K562 (cell line): ENCODE measurements around the gene ADGRB3. TPM values are rescaled to one million over a fixed set of nuclear protein-coding genes. Genes with fewer than 3 reads are reported as not detected.

Experiments used
- ATAC-seq: fragments of 200-7000 bp; cut with Tn5 transposase; 3 replicates; pipeline ENCODE4 v1.9.1; 2020; ENCODE audit warnings: moderate library complexity
- BruUV-seq: library from RNA; stranded (reverse); fragments of 400-500 nt; replicated peaks from 2 replicates; lab custom pipeline; 2021; lab: Mats Ljungman, UMichigan
- CTCF ChIA-PET: fragments of 300-600 bp; formaldehyde crosslinking; extraction: SDS; loops from one replicate; lab custom pipeline; 2021; ENCODE audit warnings: low intra/inter-chr PET ratio; lab: Yijun Ruan, JAX
- POLR2A ChIA-PET: fragments of 300-600, 350-650 bp; sonication (Branson Sonifier 250); formaldehyde crosslinking; extraction: SDS; loops from one replicate; lab custom pipeline; 2021; ENCODE audit warnings: antibody characterized with exemption, inconsistent platforms; lab: Yijun Ruan, JAX
- DNase-seq, 4 experiments: peaks; one replicate each; pipeline versions ENCODE4 v3.0.0 to v3.0.0-alpha.2; 2011 to 2018; ENCODE audit warnings: low spot score in 3 of 4, mixed read lengths in 3 of 4; ENCODE audit errors: extremely low read depth in 1 of 4
- FAIRE-seq: peaks from 2 replicates; lab custom pipeline; 2011; peaks lifted over from hg19 to GRCh38; lab: Jason Lieb, UNC
- H2AFZ ChIP-seq: 2 replicates; pipeline ENCODE4 v1.6.0; 2011; ENCODE audit warnings: low read depth, low read length, control low read depth, inconsistent platforms
- H3K27ac ChIP-seq: fragments of 200-600 bp; 3 replicates; pipeline ENCODE4 v1.8.0; 2011; ENCODE audit warnings: low read depth, mild to moderate bottlenecking, control low read depth, inconsistent platforms, low read length, moderate library complexity, mixed read lengths; ENCODE audit errors: extremely low read depth
- H3K27me3 ChIP-seq, 2 experiments: fragments of 300-600 bp in 1 of 2; 2 replicates in 1 of 2; 3 replicates in 1 of 2; pipeline versions ENCODE4 v1.6.0 to v1.8.0; 2011; ENCODE audit warnings: inconsistent platforms in 2 of 2, low read length in 2 of 2, mild to moderate bottlenecking in 1 of 2, mixed read lengths in 1 of 2, moderate library complexity in 1 of 2; ENCODE audit not compliant: control insufficient read depth in 2 of 2, insufficient read depth in 2 of 2
- H3K36me3 ChIP-seq: fragments of 300-600 bp; 3 replicates; pipeline ENCODE4 v1.8.0; 2011; ENCODE audit warnings: mild to moderate bottlenecking, low read length, inconsistent platforms; ENCODE audit not compliant: control insufficient read depth, insufficient read depth
- H3K4me1 ChIP-seq, 2 experiments: fragments of 200-600 bp in 1 of 2; replicated peaks in 1 of 2; 2 replicates in 1 of 2; 3 replicates in 1 of 2; pipeline versions ENCODE4 v1.5.1 to v1.8.0; 2011; ENCODE audit warnings: inconsistent platforms in 2 of 2, low read length in 2 of 2, mild to moderate bottlenecking in 1 of 2, mixed read lengths in 1 of 2, moderate library complexity in 1 of 2; ENCODE audit not compliant: control insufficient read depth in 2 of 2, insufficient read depth in 2 of 2
- H3K4me2 ChIP-seq: 2 replicates; pipeline ENCODE4 v1.6.1; 2011; ENCODE audit warnings: low read length, control low read depth, inconsistent platforms, mixed read lengths; ENCODE audit not compliant: insufficient read depth
- H3K4me3 ChIP-seq: fragments of 200-600 bp; sonication (generic), shearing (Covaris generic); 2 replicates; pipeline ENCODE4 v1.5.1; 2016; ENCODE audit warnings: control low read depth, inconsistent platforms
- H3K79me2 ChIP-seq: fragments of 200-600 bp; 3 replicates; pipeline ENCODE4 v1.8.0; 2011; ENCODE audit warnings: low read length, inconsistent platforms; ENCODE audit not compliant: control insufficient read depth, insufficient read depth
- H3K9ac ChIP-seq, 2 experiments: 2 replicates each; pipeline versions ENCODE4 v1.6.0 to v1.6.1; 2011; ENCODE audit warnings: low read depth in 2 of 2, low read length in 2 of 2, control low read depth in 1 of 2, inconsistent platforms in 1 of 2, mild to moderate bottlenecking in 1 of 2, mixed read lengths in 1 of 2; ENCODE audit not compliant: insufficient read depth in 1 of 2
- H3K9me1 ChIP-seq: one replicate; pipeline ENCODE4 v1.6.0; 2011; ENCODE audit warnings: inconsistent platforms, mild to moderate bottlenecking, low read length, moderate library complexity; ENCODE audit not compliant: control insufficient read depth, insufficient read depth
- H3K9me3 ChIP-seq: replicated peaks from 2 replicates; pipeline ENCODE4 v1.5.1; 2011; ENCODE audit warnings: low read depth, low read length, inconsistent platforms; ENCODE audit not compliant: control insufficient read depth, insufficient read depth
- H4K20me1 ChIP-seq: replicated peaks from 2 replicates; pipeline ENCODE4 v1.6.1; 2011; ENCODE audit warnings: low read length, inconsistent platforms, mixed read lengths; ENCODE audit not compliant: control insufficient read depth, insufficient read depth
- CC2D1A ChIP-seq: fragments of 450-650 bp; IDR thresholded peaks from 2 replicates; pipeline ENCODE4 v1.6.1; 2017; ENCODE audit warnings: mild to moderate bottlenecking
- ETV1 ChIP-seq: fragments of 450-650 bp; conservative IDR thresholded peaks from 2 replicates; pipeline ENCODE4 v1.6.1; 2016; ENCODE audit warnings: missing genetic modification characterization, control low read depth, low read depth, missing compliant biosample characterization
- HDAC2 ChIP-seq: fragments of 450-650 bp; IDR thresholded peaks from 2 replicates; pipeline ENCODE4 v1.6.1; 2016; ENCODE audit warnings: mild to moderate bottlenecking
- HLTF ChIP-seq: fragments of 450-650 bp; IDR thresholded peaks from 2 replicates; pipeline ENCODE4 v1.6.1; 2016
- KHSRP ChIP-seq: fragments of 450-650 bp; IDR thresholded peaks from 2 replicates; pipeline ENCODE4 v1.6.1; 2017
- PRMT5 ChIP-seq: sonication (generic); formaldehyde crosslinking; IDR thresholded peaks from 2 replicates; pipeline ENCODE4 v1.5.0; 2020; ENCODE audit warnings: missing genetic modification reagents
- RAD21 ChIP-seq, 2 experiments: fragments of 250-450 bp in 1 of 2; fragments of 450-650 bp in 1 of 2; sonication (Bioruptor Pico) in 1 of 2; formaldehyde crosslinking in 1 of 2; IDR thresholded peaks in 1 of 2; conservative IDR thresholded peaks in 1 of 2; 2 replicates each; pipeline versions ENCODE4 v1.4.0 to v1.8.0; 2020 to 2022; ENCODE audit warnings: mild to moderate bottlenecking in 2 of 2, moderate library complexity in 1 of 2
- SMARCC2 ChIP-seq: fragments of 450-650 bp; IDR thresholded peaks from 2 replicates; pipeline ENCODE4 v1.6.1; 2017; ENCODE audit warnings: antibody characterized with exemption, moderate library complexity, mild to moderate bottlenecking, low read depth
- YY1 ChIP-seq, 3 experiments: IDR thresholded peaks; 2 replicates each; pipeline ENCODE4 v1.6.1; 2011; ENCODE audit warnings: low read length in 2 of 3, mild to moderate bottlenecking in 2 of 3, moderate library complexity in 2 of 3, borderline replicate concordance in 1 of 3, control low read depth in 1 of 3, low read depth in 1 of 3; ENCODE audit not compliant: insufficient read depth in 3 of 3, insufficient replicate concordance in 2 of 3, control insufficient read depth in 1 of 3, insufficient read length in 1 of 3; ENCODE audit errors: extremely low read depth in 1 of 3
- WGBS: fragments of 100-300 bp; shearing (Covaris generic); methylation state at CpG from one replicate; pipeline ENCODE4 v1.1.6; 2016; ENCODE audit warnings: low coverage, mixed read lengths; ENCODE audit not compliant: insufficient coverage; ENCODE audit errors: missing lambda C conversion rate; 5-methylcytosine and 5-hydroxymethylcytosine counted together
- in situ Hi-C: fragments of 300-500 bp; cut with MboI; formaldehyde crosslinking; loops from 4 replicates; pipeline ENCODE4 v1.15.0; 2018; ENCODE audit warnings: inconsistent platforms, mixed read lengths
- intact Hi-C: fragments of 100-400 bp; cut with micrococcal nuclease; formaldehyde crosslinking; loops from 2 replicates; pipeline ENCODE4 v1.14.2; 2022
- polyA plus RNA-seq, 8 experiments: library from polyadenylated mRNA; depleted of rRNA in 4 of 8; stranded (reverse) in 5 of 8; unstranded in 3 of 8; fragments of >200 nt; fragmentation: Nextera tagmentation in 2 of 8; fragmentation: Illumina TruSeq in 1 of 8; extraction: Ambion mirVana in 2 of 8; extraction: Trizol in 1 of 8; gene quantifications; 2 replicates each; pipeline versions ENCODE4 v1.2.1 to v1.2.3, GENCODE V29; 2011 to 2014; ENCODE audit warnings: inconsistent platforms in 1 of 8, missing spikeins in 1 of 8
- total RNA-seq, 7 experiments: library from RNA; depleted of rRNA in 6 of 7; stranded (reverse); fragments of >200 nt in 6 of 7; fragmentation: Illumina TruSeq in 2 of 7; extraction: Trizol in 2 of 7; gene quantifications; 2 replicates each; pipeline versions ENCODE4 v1.2.1 to v1.2.3, GENCODE V29; 2011 to 2021; ENCODE audit warnings: low replicate concordance in 1 of 7
- TF ChIP-seq, protein P1 (sequence below), 2 experiments: fragments of 450-650 bp in 1 of 2; sonication (generic) in 1 of 2; formaldehyde crosslinking; conservative IDR thresholded peaks; 2 replicates each; pipeline versions ENCODE4 v1.4.0 to v1.8.1; 2020 to 2022; ENCODE audit warnings: mild to moderate bottlenecking in 1 of 2, missing genetic modification reagents in 1 of 2
- TF ChIP-seq, protein P2 (sequence below): sonication (generic); formaldehyde crosslinking; IDR thresholded peaks from 2 replicates; pipeline ENCODE4 v1.4.0; 2020; ENCODE audit warnings: mild to moderate bottlenecking, missing genetic modification reagents

Gene ADGRB3
- total and polyA plus RNA-seq, 9 of the 15 experiments (the other 6 are each of a cell fraction or from before 2014, with no cell fraction given): 0.90 to 7.8 (median 2.4) TPM

DNA sequence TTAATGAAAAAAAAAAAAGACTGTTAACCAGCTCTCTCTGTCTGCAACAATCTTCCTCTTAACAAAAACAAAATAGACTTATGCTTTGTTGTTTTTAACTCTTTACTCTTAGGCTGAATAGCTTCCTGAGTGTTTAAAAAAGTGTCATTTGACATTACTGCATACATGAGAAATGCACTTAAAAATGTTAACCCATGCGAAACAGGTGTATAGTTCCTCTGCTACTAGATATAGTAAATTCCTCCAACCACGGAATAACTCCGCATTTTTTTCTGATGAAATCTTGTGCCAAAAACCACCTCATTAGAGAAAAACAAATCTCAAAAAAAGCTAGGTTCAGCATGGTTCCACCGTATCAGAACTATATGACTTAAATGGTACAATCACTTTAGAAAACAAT is 426.0 kb downstream of the ADGRB3 start:
- in situ Hi-C loops: no loop called here
- Histone ChIP-seq H3K4me2 (no peak overlapping the region), H3K27ac (no peak overlapping the region), H2AFZ (no peak overlapping the region), H3K4me3 (no peak overlapping the region), H3K79me2 (no peaks in the 10 kb centered on the region), H3K4me1 (no peaks in the 10 kb centered on the region), H4K20me1 (no peaks in the 10 kb centered on the region), H3K9ac (no peak overlapping the region), H3K27me3 (no peaks in the 10 kb centered on the region), H3K9me3 (no peaks in the 10 kb centered on the region), H3K36me3 (no peaks in the 10 kb centered on the region), H3K9me1 (no peaks in the 10 kb centered on the region)
- FAIRE-seq (no peak), DNase-seq (no peak), ATAC-seq (no peak)
- ChIA-PET POLR2A (interaction anchor here (0.6 kb wide), 1 partner anchor 1306 kb away, joined by 3 read pairs; no protein-coding TSS in a partner anchor), CTCF (no interaction called here)
- TF ChIP-seq HDAC2 (no peak), HLTF (no peak), RAD21 (CRISPR knock-in tag; conservative IDR thresholded peaks at IDR 0.05 in 1 of 2, IDR thresholded peaks at IDR 0.05 in 1 of 2) (no peak), KHSRP (no peak), SMARCC2 (no peak), CC2D1A (no peak), ETV1 (tag) (no peak), YY1 (IDR thresholded peaks at IDR 0.05; ENCODE audit: borderline replicate concordance in 1 of 3, control insufficient read depth in 1 of 3, extremely low read depth in 1 of 3, insufficient read depth in 3 of 3, insufficient read length in 1 of 3, insufficient replicate concordance in 2 of 3, low read depth in 1 of 3, low read length in 2 of 3) (no peak), PRMT5 (CRISPR knock-in tag) (no peak)
- TF ChIP-seq, protein P1, sequence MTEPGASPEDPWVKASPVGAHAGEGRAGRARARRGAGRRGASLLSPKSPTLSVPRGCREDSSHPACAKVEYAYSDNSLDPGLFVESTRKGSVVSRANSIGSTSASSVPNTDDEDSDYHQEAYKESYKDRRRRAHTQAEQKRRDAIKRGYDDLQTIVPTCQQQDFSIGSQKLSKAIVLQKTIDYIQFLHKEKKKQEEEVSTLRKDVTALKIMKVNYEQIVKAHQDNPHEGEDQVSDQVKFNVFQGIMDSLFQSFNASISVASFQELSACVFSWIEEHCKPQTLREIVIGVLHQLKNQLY (CRISPR knock-in tag; conservative IDR thresholded peaks at IDR 0.05): no peak
- TF ChIP-seq, protein P2, sequence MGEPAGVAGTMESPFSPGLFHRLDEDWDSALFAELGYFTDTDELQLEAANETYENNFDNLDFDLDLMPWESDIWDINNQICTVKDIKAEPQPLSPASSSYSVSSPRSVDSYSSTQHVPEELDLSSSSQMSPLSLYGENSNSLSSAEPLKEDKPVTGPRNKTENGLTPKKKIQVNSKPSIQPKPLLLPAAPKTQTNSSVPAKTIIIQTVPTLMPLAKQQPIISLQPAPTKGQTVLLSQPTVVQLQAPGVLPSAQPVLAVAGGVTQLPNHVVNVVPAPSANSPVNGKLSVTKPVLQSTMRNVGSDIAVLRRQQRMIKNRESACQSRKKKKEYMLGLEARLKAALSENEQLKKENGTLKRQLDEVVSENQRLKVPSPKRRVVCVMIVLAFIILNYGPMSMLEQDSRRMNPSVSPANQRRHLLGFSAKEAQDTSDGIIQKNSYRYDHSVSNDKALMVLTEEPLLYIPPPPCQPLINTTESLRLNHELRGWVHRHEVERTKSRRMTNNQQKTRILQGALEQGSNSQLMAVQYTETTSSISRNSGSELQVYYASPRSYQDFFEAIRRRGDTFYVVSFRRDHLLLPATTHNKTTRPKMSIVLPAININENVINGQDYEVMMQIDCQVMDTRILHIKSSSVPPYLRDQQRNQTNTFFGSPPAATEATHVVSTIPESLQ (CRISPR knock-in tag): no peak
- WGBS: 12% methylated on average over 4 of the region's 4 CpGs
- intact Hi-C loops: no loop called here
- no TSS peak for BruUV-seq
